ENCODE data around the gene PLXNB3. TPM values are rescaled to one million over a fixed set of nuclear protein-coding genes. Genes with fewer than 3 reads are reported as not detected.

The PLXNB3 gene
- total and polyA plus RNA-seq, 2 of the 13 experiments (the other 11 are each of a cell fraction or from before 2014, with no cell fraction given): 3.0 to 6.9 TPM

DNA sequence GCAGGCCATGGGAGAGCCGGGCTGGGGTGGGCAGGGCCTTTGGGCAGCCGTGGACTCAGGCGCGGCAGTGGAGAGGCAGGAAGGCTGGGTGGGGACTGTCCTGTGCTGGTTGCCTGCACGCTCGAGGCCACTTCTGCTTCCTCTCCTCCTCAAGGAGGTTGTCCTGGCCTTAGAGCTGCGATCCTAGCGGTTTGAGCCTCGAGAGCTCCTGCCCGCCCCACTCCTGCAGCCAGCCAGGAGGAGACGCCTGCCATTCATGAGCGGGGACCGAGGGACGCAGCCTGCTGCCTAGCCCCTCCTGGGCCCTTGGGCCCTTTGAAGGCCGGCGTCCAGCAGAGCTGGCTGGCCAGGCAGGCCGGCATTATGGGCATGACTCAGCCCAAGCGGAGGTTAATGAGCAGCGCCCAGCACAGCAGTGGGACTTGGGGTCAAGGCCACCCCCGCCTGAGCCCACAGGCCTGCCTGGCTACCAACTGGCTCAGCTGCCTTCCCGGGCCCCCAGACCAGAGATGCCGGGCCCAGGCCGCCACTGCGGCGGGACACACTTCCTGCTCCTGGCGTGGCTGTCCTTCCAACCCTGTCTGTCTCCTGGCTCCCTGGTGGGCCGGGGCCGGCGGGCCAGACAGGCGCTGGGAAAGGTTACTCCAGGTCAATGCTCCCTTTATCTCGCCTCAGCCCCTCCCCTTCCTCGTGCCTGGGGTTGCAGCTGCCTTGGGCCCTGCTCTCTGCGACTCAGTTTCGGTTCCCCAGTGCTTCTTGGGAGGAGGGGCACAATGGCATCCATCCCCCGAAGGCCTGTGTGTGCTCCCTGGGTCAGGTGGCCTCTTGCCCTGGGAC lies 37.5 kb upstream of the PLXNB3 start (continued):
- TF ChIP-seq, protein P1, sequence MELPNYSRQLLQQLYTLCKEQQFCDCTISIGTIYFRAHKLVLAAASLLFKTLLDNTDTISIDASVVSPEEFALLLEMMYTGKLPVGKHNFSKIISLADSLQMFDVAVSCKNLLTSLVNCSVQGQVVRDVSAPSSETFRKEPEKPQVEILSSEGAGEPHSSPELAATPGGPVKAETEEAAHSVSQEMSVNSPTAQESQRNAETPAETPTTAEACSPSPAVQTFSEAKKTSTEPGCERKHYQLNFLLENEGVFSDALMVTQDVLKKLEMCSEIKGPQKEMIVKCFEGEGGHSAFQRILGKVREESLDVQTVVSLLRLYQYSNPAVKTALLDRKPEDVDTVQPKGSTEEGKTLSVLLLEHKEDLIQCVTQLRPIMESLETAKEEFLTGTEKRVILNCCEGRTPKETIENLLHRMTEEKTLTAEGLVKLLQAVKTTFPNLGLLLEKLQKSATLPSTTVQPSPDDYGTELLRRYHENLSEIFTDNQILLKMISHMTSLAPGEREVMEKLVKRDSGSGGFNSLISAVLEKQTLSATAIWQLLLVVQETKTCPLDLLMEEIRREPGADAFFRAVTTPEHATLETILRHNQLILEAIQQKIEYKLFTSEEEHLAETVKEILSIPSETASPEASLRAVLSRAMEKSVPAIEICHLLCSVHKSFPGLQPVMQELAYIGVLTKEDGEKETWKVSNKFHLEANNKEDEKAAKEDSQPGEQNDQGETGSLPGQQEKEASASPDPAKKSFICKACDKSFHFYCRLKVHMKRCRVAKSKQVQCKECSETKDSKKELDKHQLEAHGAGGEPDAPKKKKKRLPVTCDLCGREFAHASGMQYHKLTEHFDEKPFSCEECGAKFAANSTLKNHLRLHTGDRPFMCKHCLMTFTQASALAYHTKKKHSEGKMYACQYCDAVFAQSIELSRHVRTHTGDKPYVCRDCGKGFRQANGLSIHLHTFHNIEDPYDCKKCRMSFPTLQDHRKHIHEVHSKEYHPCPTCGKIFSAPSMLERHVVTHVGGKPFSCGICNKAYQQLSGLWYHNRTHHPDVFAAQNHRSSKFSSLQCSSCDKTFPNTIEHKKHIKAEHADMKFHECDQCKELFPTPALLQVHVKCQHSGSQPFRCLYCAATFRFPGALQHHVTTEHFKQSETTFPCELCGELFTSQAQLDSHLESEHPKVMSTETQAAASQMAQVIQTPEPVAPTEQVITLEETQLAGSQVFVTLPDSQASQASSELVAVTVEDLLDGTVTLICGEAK (IDR thresholded peaks at IDR 0.05): no peak
- TF ChIP-seq, protein P1 (CRISPR knock-in tag; IDR thresholded peaks at IDR 0.05): peak; percentile 38; the same call in 1 of the 2 replicates
- TF ChIP-seq ZBTB20 (CRISPR knock-in tag; IDR thresholded peaks at IDR 0.05; ENCODE audit: borderline replicate concordance, low read depth) (no peak), TARDBP (CRISPR knock-in tag; IDR thresholded peaks at IDR 0.05) (peak; percentile 27; the same call in 1 of the 2 replicates), RBM39 (IDR thresholded peaks at IDR 0.05; ENCODE audit: low read depth, low read length, poor library complexity, severe bottlenecking) (no peak), ZNF296 (CRISPR knock-in tag; conservative IDR thresholded peaks at IDR 0.05) (peak; percentile 95), ELF1 (CRISPR knock-in tag; IDR thresholded peaks at IDR 0.05) (peak; percentile 47; the same call in 1 of the 2 replicates), KLF9 (CRISPR knock-in tag; IDR thresholded peaks at IDR 0.05; ENCODE audit: low read depth) (no peak), ZNF510 (CRISPR knock-in tag; IDR thresholded peaks at IDR 0.05; ENCODE audit: low read depth) (no peak), ZNF335 (CRISPR knock-in tag; IDR thresholded peaks at IDR 0.05) (no peak), ETS1 (CRISPR knock-in tag; IDR thresholded peaks at IDR 0.05) (no peak), ZNF17 (CRISPR knock-in tag; IDR thresholded peaks at IDR 0.05) (no peak), ARNT2 (CRISPR knock-in tag; IDR thresholded peaks at IDR 0.05; ENCODE audit: low read depth) (peak; percentile 35; the same call in 1 of the 2 replicates)
- TF ChIP-seq, protein P2, sequence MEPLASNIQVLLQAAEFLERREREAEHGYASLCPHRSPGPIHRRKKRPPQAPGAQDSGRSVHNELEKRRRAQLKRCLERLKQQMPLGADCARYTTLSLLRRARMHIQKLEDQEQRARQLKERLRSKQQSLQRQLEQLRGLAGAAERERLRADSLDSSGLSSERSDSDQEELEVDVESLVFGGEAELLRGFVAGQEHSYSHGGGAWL (CRISPR knock-in tag; IDR thresholded peaks at IDR 0.05): no peak; the same call in 1 of the 2 replicates
- TF ChIP-seq, protein P3, sequence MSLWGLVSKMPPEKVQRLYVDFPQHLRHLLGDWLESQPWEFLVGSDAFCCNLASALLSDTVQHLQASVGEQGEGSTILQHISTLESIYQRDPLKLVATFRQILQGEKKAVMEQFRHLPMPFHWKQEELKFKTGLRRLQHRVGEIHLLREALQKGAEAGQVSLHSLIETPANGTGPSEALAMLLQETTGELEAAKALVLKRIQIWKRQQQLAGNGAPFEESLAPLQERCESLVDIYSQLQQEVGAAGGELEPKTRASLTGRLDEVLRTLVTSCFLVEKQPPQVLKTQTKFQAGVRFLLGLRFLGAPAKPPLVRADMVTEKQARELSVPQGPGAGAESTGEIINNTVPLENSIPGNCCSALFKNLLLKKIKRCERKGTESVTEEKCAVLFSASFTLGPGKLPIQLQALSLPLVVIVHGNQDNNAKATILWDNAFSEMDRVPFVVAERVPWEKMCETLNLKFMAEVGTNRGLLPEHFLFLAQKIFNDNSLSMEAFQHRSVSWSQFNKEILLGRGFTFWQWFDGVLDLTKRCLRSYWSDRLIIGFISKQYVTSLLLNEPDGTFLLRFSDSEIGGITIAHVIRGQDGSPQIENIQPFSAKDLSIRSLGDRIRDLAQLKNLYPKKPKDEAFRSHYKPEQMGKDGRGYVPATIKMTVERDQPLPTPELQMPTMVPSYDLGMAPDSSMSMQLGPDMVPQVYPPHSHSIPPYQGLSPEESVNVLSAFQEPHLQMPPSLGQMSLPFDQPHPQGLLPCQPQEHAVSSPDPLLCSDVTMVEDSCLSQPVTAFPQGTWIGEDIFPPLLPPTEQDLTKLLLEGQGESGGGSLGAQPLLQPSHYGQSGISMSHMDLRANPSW (CRISPR knock-in tag; IDR thresholded peaks at IDR 0.05; ENCODE audit: borderline replicate concordance): no peak; the same call in 1 of the 2 replicates

Data from HepG2 (cell line).